Activated CD4-positive, alpha-beta T cell treated with anti-CD3 and anti-CD28 coated beads for 48 hours (primary cell): Measurements from ENCODE around the gene PLBD1.

Experiments
- DNase-seq: peaks from one replicate; pipeline ENCODE4 v3.0.0-alpha.2; 2020

Gene PLBD1

GRCh38 chr12:14564336-14564959 is 3.2 kb downstream of the PLBD1 start:
- DNase-seq = no peak

- no peak for DNase-seq
Measured at GRCh38 chr12:14563046-14563445, 4.6 kb downstream of the PLBD1 start.

- DNase-seq = no peak
Measured at GRCh38 chr12:14562279-14562678, 5.4 kb downstream of the PLBD1 start.

GRCh38 chr12:14561677-14562238 is 5.9 kb downstream of the PLBD1 start:
- no peak for DNase-seq

GRCh38 chr12:14560904-14561574 is 6.6 kb downstream of the PLBD1 start:
- DNase-seq = no peak

- no peak for DNase-seq
Measured at GRCh38 chr12:14558473-14558959, 9.2 kb downstream of the PLBD1 start.

GRCh38 chr12:14557966-14558365 is 9.7 kb downstream of the PLBD1 start:
- DNase-seq = no peak

- no peak for DNase-seq
Measured at GRCh38 chr12:14554281-14555007, 13.2 kb downstream of the PLBD1 start.

GRCh38 chr12:14548609-14549008 is 19.1 kb downstream of the PLBD1 start:
- no peak for DNase-seq

GRCh38 chr12:14547571-14547970 is 20.1 kb downstream of the PLBD1 start:
- DNase-seq = no peak

- DNase-seq = no peak
Measured at GRCh38 chr12:14545144-14546124, 22.2 kb downstream of the PLBD1 start.

GRCh38 chr12:14540801-14541462 is 26.8 kb downstream of the PLBD1 start:
- DNase-seq = no peak

- no peak for DNase-seq
Measured at GRCh38 chr12:14537088-14537487, 30.6 kb downstream of the PLBD1 start.

GRCh38 chr12:14532152-14532551 is 35.5 kb downstream of the PLBD1 start:
- DNase-seq = no peak

GRCh38 chr12:14525964-14526363 is 41.7 kb downstream of the PLBD1 start:
- no peak for DNase-seq

- no peak for DNase-seq
Measured at GRCh38 chr12:14521822-14522221, 45.9 kb downstream of the PLBD1 start.

- no peak for DNase-seq
Measured at GRCh38 chr12:14514946-14515345, 52.7 kb downstream of the PLBD1 start.

GRCh38 chr12:14514154-14514842 is 53.4 kb downstream of the PLBD1 start:
- no peak for DNase-seq

- no peak for DNase-seq
Measured at GRCh38 chr12:14510574-14510973, 57.1 kb downstream of the PLBD1 start.

- DNase-seq = no peak
Measured at GRCh38 chr12:14505626-14506596, 61.8 kb downstream of the PLBD1 start.
